ENCODE results near the gene ST8SIA2. TPM values are rescaled to one million over a fixed set of nuclear protein-coding genes. Genes with fewer than 3 reads are reported as not detected.

ST8SIA2 gene
- total RNA-seq, 1 experiment from 2014 or later: 11.8 TPM

DNA sequence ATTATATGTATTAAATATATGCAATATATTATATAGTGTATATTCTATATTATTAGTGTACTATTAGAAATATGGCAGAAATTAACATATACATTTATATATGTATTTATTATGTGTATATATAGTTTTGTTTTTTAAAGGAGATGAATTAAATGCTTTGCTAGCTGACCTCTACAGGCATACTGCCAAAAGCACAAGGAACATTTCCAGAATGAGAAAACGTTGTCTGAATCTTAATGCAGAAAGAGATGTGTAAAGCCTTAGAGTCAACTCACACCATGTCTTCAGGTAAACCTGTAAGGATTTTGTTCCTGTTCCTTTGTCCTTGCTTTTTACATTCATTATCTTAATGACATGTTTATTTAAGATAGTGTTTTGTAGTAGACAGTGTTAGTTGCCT, 111.9 kb downstream of the ST8SIA2 start:
- no peak for DNase-seq
- H3K27me3 ChIP-seq (ENCODE audit: control insufficient read depth, insufficient read depth, low read length): no peaks in the 10 kb centered on the region

DNA sequence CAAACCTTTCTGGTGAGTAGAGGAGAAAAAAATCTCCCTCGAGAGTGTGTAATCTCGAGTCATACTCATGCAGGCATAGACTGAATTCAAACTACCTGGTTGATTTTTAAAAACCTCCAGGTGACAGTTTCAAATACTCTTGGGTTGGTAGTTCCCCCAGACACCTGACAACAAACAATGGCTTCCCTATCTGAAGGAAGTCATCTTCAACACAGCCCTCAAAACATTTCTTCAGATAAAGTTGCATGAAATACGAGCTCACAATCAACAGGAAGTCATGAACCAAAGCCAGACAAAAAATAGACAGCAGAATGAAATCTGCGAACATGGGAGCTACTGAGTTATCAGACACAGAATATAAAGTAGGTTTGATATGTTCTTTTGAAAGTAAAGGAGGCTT, 112.8 kb downstream of the ST8SIA2 start:
- Histone ChIP-seq H3K27me3 (ENCODE audit: control insufficient read depth, insufficient read depth, low read length) (no peaks in the 10 kb centered on the region), H3K36me3 (replicated peaks; ENCODE audit: control insufficient read depth, insufficient read depth, low read length) (no peaks in the 10 kb centered on the region), H3K4me3 (ENCODE audit: insufficient read depth, low read depth, low read length) (no peak overlapping the region)
- no peak for DNase-seq

More for the DNA sequence above, 111.9 kb downstream of the ST8SIA2 start:
- H3K4me3 ChIP-seq (ENCODE audit: insufficient read depth, low read depth, low read length): no peak overlapping the region
- no peaks in the 10 kb centered on the region for H3K36me3 ChIP-seq (replicated peaks; ENCODE audit: control insufficient read depth, insufficient read depth, low read length)

GRCh38 chr15:92510163-92510882, 116.6 kb downstream of the ST8SIA2 start:
- no peak overlapping the region for H3K4me3 ChIP-seq (ENCODE audit: insufficient read depth, low read depth, low read length)
- H3K36me3 ChIP-seq (replicated peaks; ENCODE audit: control insufficient read depth, insufficient read depth, low read length): no peaks in the 10 kb centered on the region
- DNase-seq: peak; percentile 43
- no peaks in the 10 kb centered on the region for H3K27me3 ChIP-seq (ENCODE audit: control insufficient read depth, insufficient read depth, low read length)
